HEK293 (cell line): Measurements from ENCODE around the gene MAGI1.

Experiments
- CTCF ChIA-PET: fragments of 350-600 bp; formaldehyde crosslinking; extraction: SDS; loops from one replicate; lab custom pipeline; 2021; ENCODE audit warnings: antibody characterized with exemption; lab: Yijun Ruan, JAX
- POLR2A ChIA-PET: fragments of 300-600 bp; formaldehyde crosslinking; extraction: SDS; loops from one replicate; lab custom pipeline; 2020; ENCODE audit warnings: antibody characterized with exemption, inconsistent platforms; lab: Yijun Ruan, JAX
- H3K27ac ChIP-seq: fragments of 200-500 bp; sonication (Bioruptor generic); 2 replicates; pipeline ENCODE4 v1.5.1; 2014; ENCODE audit warnings: low read depth, low read length, control low read depth, inconsistent platforms; ENCODE audit errors: extremely low read depth
- H3K36me3 ChIP-seq, 2 experiments: fragments of 200-500 bp in 1 of 2; sonication (Bioruptor generic) in 1 of 2; 1 replicate in 1 of 2; 2 replicates in 1 of 2; pipeline ENCODE4 v1.5.1; 2014 to 2017; ENCODE audit warnings: inconsistent platforms in 2 of 2, low read length in 2 of 2; ENCODE audit not compliant: control insufficient read depth in 2 of 2, insufficient read depth in 1 of 2
- H3K4me1 ChIP-seq: fragments of 200-500 bp; sonication (Bioruptor generic); 2 replicates; pipeline ENCODE4 v1.5.1; 2014; ENCODE audit warnings: mild to moderate bottlenecking, low read length, inconsistent platforms; ENCODE audit not compliant: control insufficient read depth, insufficient read depth
- H3K4me3 ChIP-seq: 2 replicates; pipeline ENCODE4 v1.5.1; 2011; ENCODE audit warnings: low read depth, mild to moderate bottlenecking, control low read depth, low read length, moderate library complexity
- H3K9me3 ChIP-seq: fragments of 200-500 bp; sonication (Bioruptor generic); 2 replicates; pipeline ENCODE4 v1.5.1; 2014; ENCODE audit warnings: low read depth, low read length, inconsistent platforms; ENCODE audit not compliant: control insufficient read depth, insufficient read depth
- HOXD13 ChIP-seq: sonication (generic); formaldehyde crosslinking; IDR thresholded peaks from 2 replicates; pipeline ENCODE4 v1.8.0; 2022; ENCODE audit warnings: missing genetic modification reagents, borderline replicate concordance
- MEIS1 ChIP-seq: sonication (generic); formaldehyde crosslinking; IDR thresholded peaks from 2 replicates; pipeline ENCODE4 v1.8.1; 2022; ENCODE audit warnings: missing genetic modification reagents, mild to moderate bottlenecking, borderline replicate concordance
- PRDM1 ChIP-seq: fragments of 450-650 bp; formaldehyde crosslinking; IDR thresholded peaks from 2 replicates; pipeline ENCODE4; 2016; ENCODE audit warnings: missing biosample characterization, missing genetic modification characterization
- ZNF121 ChIP-seq: fragments of 450-650 bp; formaldehyde crosslinking; IDR thresholded peaks from 2 replicates; pipeline ENCODE4 v1.5.1; 2016; ENCODE audit warnings: missing biosample characterization, missing genetic modification characterization
- ZNF132 ChIP-seq: fragments of 450-650 bp; formaldehyde crosslinking; IDR thresholded peaks from 2 replicates; pipeline ENCODE4 v1.5.1; 2017; ENCODE audit warnings: missing biosample characterization, missing genetic modification characterization, borderline replicate concordance
- ZNF239 ChIP-seq: fragments of 450-650 bp; formaldehyde crosslinking; IDR thresholded peaks from 2 replicates; pipeline ENCODE4 v1.5.1; 2016; ENCODE audit warnings: missing biosample characterization, missing genetic modification characterization
- ZNF266 ChIP-seq: fragments of 450-650 bp; formaldehyde crosslinking; IDR thresholded peaks from 2 replicates; pipeline ENCODE4 v1.5.1; 2016; ENCODE audit warnings: missing biosample characterization, missing genetic modification characterization, low read depth
- ZNF292 ChIP-seq: fragments of 450-650 bp; formaldehyde crosslinking; IDR thresholded peaks from 2 replicates; pipeline ENCODE4 v1.5.1; 2016; ENCODE audit warnings: low read depth, missing biosample characterization, missing genetic modification characterization, borderline replicate concordance
- ZNF324 ChIP-seq: fragments of 450-650 bp; formaldehyde crosslinking; IDR thresholded peaks from 2 replicates; pipeline ENCODE4 v1.5.1; 2016; ENCODE audit warnings: missing biosample characterization, missing genetic modification characterization
- ZNF335 ChIP-seq: fragments of 450-650 bp; formaldehyde crosslinking; conservative IDR thresholded peaks from 2 replicates; pipeline ENCODE4 v1.5.1; 2016; ENCODE audit warnings: missing biosample characterization, missing genetic modification characterization
- ZNF404 ChIP-seq: fragments of 450-650 bp; formaldehyde crosslinking; IDR thresholded peaks from 2 replicates; pipeline ENCODE4 v1.5.1; 2017; ENCODE audit warnings: missing biosample characterization, missing genetic modification characterization
- ZNF48 ChIP-seq: fragments of 450-650 bp; formaldehyde crosslinking; IDR thresholded peaks from 2 replicates; pipeline ENCODE4 v1.5.1; 2016; ENCODE audit warnings: missing biosample characterization, missing genetic modification characterization
- ZNF549 ChIP-seq: fragments of 450-650 bp; IDR thresholded peaks from 2 replicates; pipeline ENCODE4 v1.5.1; 2018; ENCODE audit warnings: missing biosample characterization, missing genetic modification characterization, mild to moderate bottlenecking, inconsistent platforms, moderate library complexity
- ZNF585B ChIP-seq: fragments of 450-650 bp; formaldehyde crosslinking; IDR thresholded peaks from 2 replicates; pipeline ENCODE4 v1.5.1; 2016; ENCODE audit warnings: missing biosample characterization, missing genetic modification characterization
- ZNF670 ChIP-seq: fragments of 450-650 bp; formaldehyde crosslinking; IDR thresholded peaks from 2 replicates; pipeline ENCODE4 v1.5.1; 2016; ENCODE audit warnings: missing biosample characterization, missing genetic modification characterization, low read depth
- ZSCAN16 ChIP-seq: fragments of 450-650 bp; formaldehyde crosslinking; IDR thresholded peaks from 2 replicates; pipeline ENCODE4 v1.5.1; 2016; ENCODE audit warnings: missing biosample characterization, missing genetic modification characterization
- TF ChIP-seq, protein P1 (sequence below): fragments of 450-650 bp; formaldehyde crosslinking; IDR thresholded peaks from 2 replicates; pipeline ENCODE4 v1.5.1; 2016; ENCODE audit warnings: missing biosample characterization, missing genetic modification characterization
- TF ChIP-seq, protein P2 (sequence below): fragments of 450-650 bp; formaldehyde crosslinking; IDR thresholded peaks from 2 replicates; pipeline ENCODE4 v1.5.1; 2016; ENCODE audit warnings: missing biosample characterization, missing genetic modification characterization
- TF ChIP-seq, protein P3 (sequence below): fragments of 450-650 bp; formaldehyde crosslinking; IDR thresholded peaks from 2 replicates; pipeline ENCODE4 v1.5.1; 2016; ENCODE audit warnings: missing biosample characterization, missing genetic modification characterization
- TF ChIP-seq, protein P4 (sequence below): fragments of 450-650 bp; formaldehyde crosslinking; IDR thresholded peaks from 2 replicates; pipeline ENCODE4 v1.5.1; 2016; ENCODE audit warnings: missing biosample characterization, missing genetic modification characterization
- TF ChIP-seq, protein P5 (sequence below): fragments of 450-650 bp; formaldehyde crosslinking; IDR thresholded peaks from 2 replicates; pipeline ENCODE4 v1.5.1; 2016; ENCODE audit warnings: missing biosample characterization, missing genetic modification characterization
- TF ChIP-seq, protein P6 (sequence below): fragments of 450-650 bp; formaldehyde crosslinking; IDR thresholded peaks from 2 replicates; pipeline ENCODE4 v1.5.1; 2017; ENCODE audit warnings: missing biosample characterization, missing genetic modification characterization

Gene MAGI1

DNA sequence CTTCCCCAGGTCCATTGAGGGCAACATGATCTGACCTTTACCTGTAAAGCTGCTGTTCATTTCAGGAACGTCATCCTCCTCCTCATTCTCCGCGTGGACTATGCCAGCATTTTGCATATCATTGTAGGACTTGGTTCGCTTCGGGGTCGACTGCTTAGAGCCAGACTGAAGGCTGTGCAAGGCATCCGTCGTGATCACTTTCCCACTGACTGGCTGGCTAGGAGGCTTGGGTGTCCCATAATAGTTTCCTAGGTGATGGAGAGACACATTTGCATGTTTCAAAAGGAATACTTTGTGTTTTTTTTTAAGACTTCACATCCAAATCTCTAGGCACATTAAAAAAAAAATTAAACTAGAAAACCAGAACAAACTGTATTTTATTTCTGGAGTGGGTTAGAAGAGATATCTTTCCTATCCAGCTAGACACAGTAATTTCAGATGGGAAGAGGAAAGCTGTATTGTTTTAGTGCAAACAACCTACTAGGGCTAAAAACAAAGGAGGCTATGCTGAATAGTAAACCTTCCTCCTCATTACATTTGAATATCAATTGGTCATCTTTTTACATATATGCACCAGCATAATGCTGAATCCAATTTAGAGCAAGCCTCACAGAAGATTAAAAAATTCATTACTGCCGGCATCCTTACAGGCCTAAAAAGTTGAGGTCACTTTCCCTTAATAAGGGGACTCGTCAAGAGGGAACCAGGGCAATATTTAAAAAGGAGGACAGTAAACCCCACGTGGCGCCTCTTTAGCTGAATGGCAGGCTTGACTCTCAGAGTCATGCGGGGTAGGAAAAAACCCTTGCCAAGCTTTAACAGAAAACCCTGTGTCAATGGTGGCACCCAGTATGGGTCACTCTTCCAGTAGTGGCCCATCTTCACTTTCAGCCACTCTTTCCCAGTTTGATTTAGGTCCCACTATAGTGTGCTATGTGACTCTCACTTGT is 559.9 kb downstream of the MAGI1 start:
- no peak overlapping the region for H3K27ac ChIP-seq
- CTCF ChIA-PET: interaction anchor here (0.7 kb wide), 1 partner anchor 91 kb away, joined by 3 read pairs; no protein-coding TSS in a partner anchor
- peaks cover 6% of the 10 kb centered on the region for H3K4me1 ChIP-seq
- no peaks in the 10 kb centered on the region for H3K36me3 ChIP-seq
- TF ChIP-seq ZNF48 (no peak), PRDM1 (tag by site-specific recombination) (no peak), ZNF670 (tag by site-specific recombination) (no peak), ZNF549 (tag by site-specific recombination) (no peak), ZNF404 (no peak), ZSCAN16 (no peak), ZNF585B (tag by site-specific recombination) (no peak), ZNF132 (tag by site-specific recombination) (no peak), ZNF292 (no peak), MEIS1 (CRISPR knock-in tag) (no peak), ZNF266 (no peak)
- TF ChIP-seq, protein P1, sequence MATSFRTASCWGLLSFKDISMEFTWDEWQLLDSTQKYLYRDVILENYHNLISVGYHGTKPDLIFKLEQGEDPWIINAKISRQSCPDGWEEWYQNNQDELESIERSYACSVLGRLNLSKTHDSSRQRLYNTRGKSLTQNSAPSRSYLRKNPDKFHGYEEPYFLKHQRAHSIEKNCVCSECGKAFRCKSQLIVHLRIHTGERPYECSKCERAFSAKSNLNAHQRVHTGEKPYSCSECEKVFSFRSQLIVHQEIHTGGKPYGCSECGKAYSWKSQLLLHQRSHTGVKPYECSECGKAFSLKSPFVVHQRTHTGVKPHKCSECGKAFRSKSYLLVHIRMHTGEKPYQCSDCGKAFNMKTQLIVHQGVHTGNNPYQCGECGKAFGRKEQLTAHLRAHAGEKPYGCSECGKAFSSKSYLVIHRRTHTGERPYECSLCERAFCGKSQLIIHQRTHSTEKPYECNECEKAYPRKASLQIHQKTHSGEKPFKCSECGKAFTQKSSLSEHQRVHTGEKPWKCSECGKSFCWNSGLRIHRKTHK (tag by site-specific recombination): no peak
- TF ChIP-seq, all 188 proteins: peak for 0
- Histone ChIP-seq H3K9me3 (no peaks in the 10 kb centered on the region), H3K4me3 (no peak overlapping the region)
- POLR2A ChIA-PET: no interaction called here

DNA sequence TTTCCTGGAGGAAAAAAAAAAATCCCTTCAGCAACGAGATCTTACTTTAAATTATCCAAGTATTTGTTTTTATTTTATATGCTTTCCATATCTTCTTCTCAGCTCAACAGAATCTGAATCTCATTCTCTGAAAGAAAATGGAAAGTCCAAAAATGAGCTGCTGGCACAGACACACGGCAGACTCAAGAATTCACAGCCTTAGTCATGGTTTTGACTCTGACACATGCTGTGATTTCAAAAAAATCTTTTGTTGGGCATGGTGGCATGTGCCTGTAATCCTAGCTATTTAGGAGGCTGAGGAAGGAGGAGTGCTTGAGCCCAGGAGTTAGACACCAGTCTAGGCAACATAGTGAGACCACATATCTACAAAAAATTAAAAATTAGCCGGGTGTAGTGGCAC is 565.0 kb downstream of the MAGI1 start:
- CTCF ChIA-PET: no interaction called here

More for the DNA sequence above, 565.0 kb downstream of the MAGI1 start:
- POLR2A ChIA-PET: no interaction called here
- no peaks in the 10 kb centered on the region for H3K36me3 ChIP-seq
- no peaks in the 10 kb centered on the region for H3K9me3 ChIP-seq
- TF ChIP-seq, protein P2, sequence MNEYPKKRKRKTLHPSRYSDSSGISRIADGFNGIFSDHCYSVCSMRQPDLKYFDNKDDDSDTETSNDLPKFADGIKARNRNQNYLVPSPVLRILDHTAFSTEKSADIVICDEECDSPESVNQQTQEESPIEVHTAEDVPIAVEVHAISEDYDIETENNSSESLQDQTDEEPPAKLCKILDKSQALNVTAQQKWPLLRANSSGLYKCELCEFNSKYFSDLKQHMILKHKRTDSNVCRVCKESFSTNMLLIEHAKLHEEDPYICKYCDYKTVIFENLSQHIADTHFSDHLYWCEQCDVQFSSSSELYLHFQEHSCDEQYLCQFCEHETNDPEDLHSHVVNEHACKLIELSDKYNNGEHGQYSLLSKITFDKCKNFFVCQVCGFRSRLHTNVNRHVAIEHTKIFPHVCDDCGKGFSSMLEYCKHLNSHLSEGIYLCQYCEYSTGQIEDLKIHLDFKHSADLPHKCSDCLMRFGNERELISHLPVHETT (tag by site-specific recombination): no peak
- TF ChIP-seq, protein P3, sequence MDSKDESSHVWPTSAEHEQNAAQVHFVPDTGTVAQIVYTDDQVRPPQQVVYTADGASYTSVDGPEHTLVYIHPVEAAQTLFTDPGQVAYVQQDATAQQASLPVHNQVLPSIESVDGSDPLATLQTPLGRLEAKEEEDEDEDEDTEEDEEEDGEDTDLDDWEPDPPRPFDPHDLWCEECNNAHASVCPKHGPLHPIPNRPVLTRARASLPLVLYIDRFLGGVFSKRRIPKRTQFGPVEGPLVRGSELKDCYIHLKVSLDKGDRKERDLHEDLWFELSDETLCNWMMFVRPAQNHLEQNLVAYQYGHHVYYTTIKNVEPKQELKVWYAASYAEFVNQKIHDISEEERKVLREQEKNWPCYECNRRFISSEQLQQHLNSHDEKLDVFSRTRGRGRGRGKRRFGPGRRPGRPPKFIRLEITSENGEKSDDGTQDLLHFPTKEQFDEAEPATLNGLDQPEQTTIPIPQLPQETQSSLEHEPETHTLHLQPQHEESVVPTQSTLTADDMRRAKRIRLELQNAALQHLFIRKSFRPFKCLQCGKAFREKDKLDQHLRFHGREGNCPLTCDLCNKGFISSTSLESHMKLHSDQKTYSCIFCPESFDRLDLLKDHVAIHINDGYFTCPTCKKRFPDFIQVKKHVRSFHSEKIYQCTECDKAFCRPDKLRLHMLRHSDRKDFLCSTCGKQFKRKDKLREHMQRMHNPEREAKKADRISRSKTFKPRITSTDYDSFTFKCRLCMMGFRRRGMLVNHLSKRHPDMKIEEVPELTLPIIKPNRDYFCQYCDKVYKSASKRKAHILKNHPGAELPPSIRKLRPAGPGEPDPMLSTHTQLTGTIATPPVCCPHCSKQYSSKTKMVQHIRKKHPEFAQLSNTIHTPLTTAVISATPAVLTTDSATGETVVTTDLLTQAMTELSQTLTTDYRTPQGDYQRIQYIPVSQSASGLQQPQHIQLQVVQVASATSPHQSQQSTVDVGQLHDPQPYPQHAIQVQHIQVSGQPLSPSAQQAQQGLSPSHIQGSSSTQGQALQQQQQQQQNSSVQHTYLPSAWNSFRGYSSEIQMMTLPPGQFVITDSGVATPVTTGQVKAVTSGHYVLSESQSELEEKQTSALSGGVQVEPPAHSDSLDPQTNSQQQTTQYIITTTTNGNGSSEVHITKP (tag by site-specific recombination): no peak
- TF ChIP-seq, protein P4, sequence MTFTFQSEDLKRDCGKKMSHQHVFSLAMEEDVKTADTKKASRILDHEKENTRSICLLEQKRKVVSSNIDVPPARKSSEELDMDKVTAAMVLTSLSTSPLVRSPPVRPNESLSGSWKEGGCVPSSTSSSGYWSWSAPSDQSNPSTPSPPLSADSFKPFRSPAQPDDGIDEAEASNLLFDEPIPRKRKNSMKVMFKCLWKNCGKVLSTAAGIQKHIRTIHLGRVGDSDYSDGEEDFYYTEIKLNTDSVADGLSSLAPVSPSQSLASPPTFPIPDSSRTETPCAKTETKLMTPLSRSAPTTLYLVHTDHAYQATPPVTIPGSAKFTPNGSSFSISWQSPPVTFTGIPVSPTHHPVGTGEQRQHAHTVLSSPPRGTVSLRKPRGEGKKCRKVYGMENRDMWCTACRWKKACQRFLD (tag by site-specific recombination): no peak
- TF ChIP-seq ZNF239 (tag by site-specific recombination): no peak
- TF ChIP-seq ZNF121: no peak
- TF ChIP-seq HOXD13 (CRISPR knock-in tag): no peak
- TF ChIP-seq, protein P5, sequence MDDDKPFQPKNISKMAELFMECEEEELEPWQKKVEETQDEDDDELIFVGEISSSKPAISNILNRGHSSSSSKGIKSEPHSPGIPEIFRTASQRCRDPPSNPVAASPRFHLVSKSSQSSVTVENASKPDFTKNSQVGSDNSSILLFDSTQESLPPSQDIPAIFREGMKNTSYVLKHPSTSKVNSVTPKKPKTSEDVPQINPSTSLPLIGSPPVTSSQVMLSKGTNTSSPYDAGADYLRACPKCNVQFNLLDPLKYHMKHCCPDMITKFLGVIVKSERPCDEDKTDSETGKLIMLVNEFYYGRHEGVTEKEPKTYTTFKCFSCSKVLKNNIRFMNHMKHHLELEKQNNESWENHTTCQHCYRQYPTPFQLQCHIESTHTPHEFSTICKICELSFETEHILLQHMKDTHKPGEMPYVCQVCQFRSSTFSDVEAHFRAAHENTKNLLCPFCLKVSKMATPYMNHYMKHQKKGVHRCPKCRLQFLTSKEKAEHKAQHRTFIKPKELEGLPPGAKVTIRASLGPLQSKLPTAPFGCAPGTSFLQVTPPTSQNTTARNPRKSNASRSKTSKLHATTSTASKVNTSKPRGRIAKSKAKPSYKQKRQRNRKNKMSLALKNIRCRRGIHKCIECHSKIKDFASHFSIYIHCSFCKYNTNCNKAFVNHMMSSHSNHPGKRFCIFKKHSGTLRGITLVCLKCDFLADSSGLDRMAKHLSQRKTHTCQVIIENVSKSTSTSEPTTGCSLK (tag by site-specific recombination): no peak
- TF ChIP-seq, protein P6, sequence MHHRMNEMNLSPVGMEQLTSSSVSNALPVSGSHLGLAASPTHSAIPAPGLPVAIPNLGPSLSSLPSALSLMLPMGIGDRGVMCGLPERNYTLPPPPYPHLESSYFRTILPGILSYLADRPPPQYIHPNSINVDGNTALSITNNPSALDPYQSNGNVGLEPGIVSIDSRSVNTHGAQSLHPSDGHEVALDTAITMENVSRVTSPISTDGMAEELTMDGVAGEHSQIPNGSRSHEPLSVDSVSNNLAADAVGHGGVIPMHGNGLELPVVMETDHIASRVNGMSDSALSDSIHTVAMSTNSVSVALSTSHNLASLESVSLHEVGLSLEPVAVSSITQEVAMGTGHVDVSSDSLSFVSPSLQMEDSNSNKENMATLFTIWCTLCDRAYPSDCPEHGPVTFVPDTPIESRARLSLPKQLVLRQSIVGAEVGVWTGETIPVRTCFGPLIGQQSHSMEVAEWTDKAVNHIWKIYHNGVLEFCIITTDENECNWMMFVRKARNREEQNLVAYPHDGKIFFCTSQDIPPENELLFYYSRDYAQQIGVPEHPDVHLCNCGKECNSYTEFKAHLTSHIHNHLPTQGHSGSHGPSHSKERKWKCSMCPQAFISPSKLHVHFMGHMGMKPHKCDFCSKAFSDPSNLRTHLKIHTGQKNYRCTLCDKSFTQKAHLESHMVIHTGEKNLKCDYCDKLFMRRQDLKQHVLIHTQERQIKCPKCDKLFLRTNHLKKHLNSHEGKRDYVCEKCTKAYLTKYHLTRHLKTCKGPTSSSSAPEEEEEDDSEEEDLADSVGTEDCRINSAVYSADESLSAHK (tag by site-specific recombination): no peak
- TF ChIP-seq ZNF324 (tag by site-specific recombination): no peak
- TF ChIP-seq ZNF335 (tag by site-specific recombination): no peak
- no peak overlapping the region for H3K4me3 ChIP-seq
- no peak overlapping the region for H3K27ac ChIP-seq
- H3K4me1 ChIP-seq: no peaks in the 10 kb centered on the region
